Measurements from ENCODE around the gene DUSP5.

DUSP5 gene

DNA sequence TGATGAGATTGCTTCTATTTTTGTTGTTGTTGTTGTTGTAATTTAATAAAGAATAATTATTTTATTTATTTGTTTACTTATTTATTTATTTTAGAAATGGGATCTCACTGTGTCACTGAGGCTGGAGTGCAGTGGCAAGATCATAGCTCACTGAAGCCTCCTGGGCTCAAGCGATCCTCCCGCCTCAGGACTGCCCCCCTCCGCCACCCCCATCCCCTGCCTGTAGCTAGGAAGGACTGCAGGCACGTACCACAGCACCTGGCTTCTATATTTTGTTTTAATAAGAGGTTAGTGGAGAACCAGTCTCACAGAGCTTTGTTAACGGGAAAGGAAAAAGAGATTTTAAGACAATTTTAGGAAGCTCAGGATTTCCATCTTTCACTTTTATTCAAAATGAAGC lies 50.3 kb downstream of the DUSP5 start:
- no peak for DNase-seq

DNA sequence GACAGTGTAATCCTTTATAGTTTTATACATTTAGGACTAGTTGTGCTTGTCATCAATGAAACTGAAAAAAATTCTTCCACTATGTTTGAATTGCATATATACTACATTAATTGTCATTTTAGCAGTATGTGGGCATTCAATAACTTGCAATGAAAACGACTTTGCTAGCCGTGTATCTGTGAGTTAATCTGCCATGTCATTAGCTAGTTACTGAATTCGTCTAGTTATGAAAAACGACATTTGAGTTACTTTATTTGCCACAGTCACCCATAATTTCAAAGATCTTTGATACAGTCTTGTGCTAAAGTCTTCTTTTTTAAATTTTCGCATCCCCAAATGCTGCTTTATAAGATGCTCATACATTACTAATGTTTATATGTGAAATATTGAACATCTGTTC lies 51.5 kb downstream of the DUSP5 start:
- no peak for DNase-seq

DNA sequence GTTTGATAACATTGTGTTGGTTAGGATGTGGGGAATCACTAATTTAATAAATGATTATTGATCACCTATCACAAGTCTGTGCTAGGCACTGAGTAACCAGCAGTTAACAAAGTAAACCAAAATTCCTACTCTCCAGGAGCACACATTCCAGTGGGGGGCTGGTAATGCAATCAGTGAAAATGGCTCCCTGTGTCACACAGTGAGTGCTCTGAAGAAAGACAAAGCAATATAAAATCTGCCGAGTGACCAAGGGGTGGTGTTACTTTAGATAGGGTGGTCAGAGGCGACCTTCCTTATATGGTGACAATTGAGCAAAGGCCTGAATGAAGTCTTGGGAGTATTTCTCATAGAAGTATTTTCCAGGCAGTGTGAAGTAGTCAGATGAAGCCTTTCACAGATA lies 56.2 kb downstream of the DUSP5 start:
- no peak for DNase-seq

DNA sequence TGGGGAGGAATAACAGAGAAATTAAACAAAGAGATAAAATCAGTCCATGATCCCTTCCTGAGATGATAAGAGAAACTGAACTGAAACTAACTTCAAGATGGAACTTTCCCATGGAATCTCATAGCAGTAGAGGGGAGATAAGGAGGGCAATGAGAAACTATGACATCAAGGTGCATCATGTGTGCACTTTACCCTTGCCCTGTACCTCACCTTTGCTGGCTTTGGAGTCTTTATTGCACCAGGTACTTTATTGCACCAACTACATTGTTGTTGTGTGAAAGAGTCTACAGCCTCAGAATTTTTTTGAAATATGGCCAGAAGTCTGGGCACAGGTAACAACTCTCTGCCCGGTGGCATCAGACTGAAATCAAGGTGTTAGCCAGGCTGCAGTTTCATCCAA lies 58.6 kb downstream of the DUSP5 start:
- DNase-seq, result no peak

DNA sequence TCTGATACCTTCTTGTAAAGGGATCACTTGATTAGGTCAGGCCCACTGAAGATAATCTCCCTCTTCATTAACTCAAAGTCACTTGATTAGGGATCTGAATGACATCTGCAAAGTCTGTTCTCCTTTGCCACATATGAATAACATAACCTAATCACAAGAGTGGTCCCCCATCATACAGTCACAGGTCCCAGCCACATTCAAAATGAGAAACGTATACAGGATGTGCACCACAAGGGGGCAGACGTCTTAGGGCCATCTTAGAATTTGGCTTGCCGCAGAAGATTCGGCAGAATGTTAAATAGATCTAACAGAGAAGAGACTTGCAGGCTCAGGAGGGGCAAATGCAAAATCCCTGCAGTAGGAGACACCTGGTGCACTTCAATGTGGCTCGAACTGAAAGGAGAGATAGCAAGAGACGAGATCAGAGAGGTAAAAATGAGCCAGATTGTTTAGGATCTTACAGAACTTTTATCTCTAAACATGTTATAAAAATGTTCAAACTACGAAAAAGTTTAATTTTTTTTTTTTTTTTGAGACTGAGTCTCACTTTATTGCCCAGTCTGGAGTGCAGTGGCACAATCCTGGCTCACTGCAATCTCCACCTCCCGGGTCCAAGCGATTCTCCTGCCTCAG lies 59.4 kb downstream of the DUSP5 start:
- peak; percentile 16 to 74 (median 45) for DNase-seq

DNA sequence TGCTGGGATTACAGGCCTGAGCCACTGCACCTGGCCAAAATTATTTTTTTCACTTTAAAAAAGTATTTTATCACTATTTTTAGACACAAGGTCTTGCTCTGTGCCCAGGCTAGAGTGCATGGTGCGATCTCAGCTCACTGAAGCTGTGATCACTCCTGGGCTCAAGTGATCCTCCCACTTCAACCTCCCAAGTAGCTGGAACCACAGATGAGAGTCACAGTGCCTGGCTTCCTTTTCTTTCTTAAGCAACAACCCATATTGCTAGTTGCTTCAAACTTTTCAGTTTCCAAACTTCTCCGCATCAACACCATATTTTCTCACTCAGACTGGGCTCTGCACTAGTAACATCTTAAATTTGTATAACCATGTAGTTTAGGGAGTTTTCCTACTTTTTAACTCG lies 60.3 kb downstream of the DUSP5 start:
- DNase-seq, result no peak

DNA sequence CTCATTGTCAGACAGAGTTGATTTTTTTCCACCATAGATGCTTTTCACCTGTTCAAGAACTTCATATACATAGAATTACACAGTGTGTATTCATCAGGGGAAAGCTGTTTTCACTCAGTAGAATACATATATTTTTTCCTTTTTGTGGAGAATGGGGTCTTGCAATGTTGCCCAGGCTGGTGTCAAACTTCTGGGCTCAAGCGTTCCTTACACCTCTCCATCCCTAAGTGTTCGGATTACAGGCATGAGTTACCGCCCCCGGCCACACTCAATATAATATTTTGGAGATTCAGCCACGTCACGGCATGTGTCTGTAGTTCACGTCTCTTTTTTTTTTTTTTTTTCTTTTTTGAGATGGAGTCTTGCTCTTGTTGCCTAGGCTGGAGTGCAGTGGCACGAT lies 62.3 kb downstream of the DUSP5 start:
- no peak for DNase-seq

All from T-helper 1 cell (primary cell).